Activated gamma-delta T cell (primary cell): ENCODE measurements around the gene FNIP2.
"Not testable (repeated sequence)": the region's sequence is repeated elsewhere in the genome, so short reads cannot be mapped to it uniquely, and the experiment has no call there.

Experiments
- DNase-seq: peaks from one replicate; lab custom pipeline; 2025; lab: John Stamatoyannopoulos, UW

FNIP2 gene

DNA sequence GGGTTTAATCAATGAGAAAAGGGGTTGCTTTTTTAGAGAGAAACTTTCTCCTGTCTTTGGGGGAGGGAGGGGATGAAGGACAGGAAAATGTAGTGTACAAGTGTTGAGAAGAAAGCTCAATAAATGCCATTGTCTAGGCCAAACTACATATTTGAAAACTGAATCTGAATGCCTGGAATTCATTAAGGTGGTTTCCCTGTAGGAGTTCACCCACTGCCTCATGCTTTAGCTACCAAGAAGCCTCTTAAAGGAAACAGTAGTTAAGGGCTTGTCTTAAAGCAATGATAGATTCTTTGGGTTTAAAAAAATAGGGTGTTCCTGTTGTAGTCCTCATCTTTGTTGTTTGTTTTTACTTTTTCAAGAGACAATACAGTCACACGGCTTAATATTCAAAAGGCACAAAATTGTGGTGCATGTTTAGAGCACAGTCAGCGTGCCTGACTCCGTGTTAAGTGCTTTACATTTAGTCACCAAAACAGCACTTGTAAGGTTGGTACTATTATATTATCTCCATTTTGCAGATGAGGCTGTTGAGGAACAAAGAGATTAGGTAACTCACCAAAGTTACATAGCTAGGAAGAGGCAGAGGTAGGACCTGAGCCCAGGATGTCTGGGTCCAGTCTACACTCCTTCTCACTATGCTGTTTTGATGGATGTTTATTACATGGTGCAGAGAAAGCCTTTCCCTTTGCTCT lies 46.0 kb downstream of the FNIP2 start:
- no peak for DNase-seq

DNA sequence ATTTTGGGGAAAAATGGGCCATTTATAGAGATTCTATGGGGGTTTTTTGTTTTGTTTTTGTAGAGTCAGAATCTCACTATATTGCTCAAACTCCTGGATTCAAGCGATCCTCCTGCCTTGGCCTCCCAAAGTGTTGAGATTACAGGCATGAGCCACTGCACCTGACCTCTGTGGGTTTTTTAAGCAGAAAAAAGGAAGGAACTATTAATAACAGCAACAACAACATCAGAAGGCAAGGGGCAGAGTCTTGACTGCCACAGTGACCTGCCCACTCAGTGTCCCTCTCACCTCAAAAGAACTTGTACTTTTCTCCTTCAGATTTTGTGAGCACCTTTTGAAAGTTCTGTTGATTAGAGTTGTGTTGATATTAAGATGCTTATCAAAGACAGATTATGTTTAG lies 48.1 kb downstream of the FNIP2 start:
- no peak for DNase-seq

DNA sequence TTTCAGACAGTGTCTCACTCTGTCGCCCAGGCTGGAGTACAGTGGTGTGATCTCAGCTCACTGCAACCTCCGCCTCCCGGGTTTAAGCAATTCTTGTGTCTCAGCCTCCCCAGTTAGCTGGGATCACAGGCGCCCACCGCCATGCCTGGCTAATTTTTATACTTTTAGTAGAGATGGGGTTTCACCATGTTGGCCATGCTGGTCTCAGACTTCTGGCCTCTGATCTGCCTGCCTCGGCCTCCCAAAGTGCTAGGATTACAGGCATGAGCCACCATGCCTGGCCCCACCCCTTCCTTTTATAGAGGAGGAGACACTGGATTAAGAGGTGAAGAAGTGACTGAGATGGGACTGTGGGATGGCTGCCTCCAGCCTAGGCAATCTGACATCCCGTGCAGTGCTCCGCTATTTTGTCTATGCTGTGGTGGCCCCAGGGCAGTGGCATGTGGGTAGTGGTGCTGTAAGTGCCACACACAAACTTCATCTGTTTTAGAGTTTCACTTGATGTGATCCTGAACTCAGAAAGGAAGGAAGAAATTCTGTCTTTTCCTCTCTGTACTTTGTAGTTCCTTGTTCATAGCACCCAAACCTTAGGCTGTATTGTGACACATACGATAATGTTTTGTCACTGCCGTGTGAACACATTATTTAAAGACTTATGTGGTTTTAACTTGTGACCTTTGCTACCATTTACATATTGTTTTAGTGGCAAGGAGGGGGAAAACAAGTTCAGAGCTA lies 48.9 kb downstream of the FNIP2 start:
- no peak for DNase-seq

DNA sequence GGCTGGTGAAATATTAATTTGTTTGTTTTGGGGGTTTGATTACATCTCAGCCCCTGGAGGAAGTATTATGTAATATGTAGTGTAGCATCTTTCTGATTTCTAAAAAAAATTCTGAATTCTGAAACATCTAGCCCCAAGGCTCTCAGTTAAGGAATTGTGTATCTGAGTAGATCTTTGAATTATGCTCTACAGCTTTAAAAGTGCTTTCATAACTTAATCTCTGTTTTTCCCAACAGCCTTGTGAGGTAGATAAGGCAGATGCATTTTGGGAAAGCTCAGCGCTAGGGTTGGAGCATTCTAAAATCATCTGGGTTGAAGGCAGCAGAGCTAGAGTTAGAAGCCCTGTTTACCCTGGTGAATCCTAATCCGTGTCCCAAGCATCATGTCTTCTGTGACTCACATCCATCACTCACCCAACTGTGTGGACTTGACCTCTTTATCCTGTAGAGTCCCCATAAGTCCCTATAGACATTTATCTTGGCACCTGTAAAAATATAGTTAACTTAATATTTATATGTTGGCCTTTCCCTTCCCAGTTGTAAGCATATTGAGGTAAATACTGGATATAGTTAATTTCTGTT lies 49.8 kb downstream of the FNIP2 start:
- DNase-seq = no peak

DNA sequence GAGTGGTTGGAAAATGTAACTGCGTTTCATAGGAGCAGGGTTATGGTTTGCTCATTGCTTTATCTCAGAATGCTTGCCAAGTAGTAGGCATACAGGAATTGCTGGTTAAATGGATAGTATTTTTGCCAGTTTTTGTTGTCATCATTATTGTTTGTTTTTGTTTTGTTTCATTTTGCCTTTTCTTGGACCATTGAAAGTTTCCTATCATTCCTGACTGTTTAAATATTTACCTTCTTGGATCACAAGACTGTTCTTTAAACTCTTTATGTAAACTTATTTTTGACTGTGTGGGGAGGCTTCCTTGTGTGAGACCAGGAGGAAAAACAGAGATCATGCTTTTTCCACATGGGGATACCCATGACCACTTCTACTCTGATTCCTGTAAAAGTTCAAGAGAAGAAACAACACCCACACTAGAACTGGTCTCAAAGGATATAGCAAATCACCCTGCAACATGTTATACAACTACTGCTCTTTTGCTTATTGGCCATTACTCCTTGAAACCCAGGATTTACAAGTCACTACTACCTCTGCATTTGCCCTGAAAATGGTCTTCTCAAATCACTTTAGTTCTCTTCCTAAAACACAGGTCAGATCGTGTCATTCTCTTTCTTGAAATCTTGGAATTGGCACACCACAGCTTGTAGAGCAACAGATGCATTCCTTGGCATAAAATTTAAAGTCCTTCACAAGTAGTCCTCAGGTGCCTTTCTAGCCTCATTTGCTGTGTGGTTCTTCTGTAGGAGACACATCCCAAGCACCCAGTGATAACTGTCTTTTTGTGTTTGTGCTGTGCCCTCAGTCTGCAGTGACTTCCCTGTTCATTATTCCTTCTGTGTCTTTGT lies 51.3 kb downstream of the FNIP2 start:
- no peak for DNase-seq

DNA sequence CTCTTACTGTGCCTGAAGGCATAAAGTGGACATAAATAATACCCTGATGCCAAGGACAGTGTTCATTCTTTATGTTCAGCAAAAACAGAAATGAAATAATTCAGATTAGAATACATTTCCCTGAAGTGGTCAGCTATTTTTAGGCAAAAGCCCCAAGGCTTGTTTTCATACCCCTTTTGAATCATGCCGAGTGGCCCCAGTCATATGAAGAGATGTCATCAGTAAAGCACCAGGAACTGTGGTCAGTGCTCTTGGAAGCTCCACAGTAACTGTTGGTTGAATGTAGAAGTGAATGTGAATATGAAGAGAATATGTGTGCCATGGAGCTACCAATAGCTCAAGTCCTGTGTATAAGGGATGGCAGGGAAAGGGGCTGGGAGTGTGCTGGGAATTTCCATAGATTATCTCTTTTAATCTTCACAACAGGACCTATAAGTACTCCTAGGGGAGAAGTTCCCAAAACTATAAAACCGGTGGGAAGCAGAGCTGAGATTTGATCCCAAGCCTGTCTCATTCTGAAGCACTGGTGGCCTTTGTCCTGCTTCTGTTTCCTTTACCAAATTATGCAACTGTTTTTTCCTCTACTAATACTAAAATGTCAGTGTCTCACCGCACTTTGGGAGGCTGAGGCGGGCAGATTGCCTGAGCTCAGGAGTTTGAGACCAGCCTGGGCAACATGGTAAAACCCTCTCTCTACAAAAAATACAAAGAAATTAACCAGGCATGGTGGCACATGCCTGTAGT lies 52.6 kb downstream of the FNIP2 start:
- no peak for DNase-seq

DNA sequence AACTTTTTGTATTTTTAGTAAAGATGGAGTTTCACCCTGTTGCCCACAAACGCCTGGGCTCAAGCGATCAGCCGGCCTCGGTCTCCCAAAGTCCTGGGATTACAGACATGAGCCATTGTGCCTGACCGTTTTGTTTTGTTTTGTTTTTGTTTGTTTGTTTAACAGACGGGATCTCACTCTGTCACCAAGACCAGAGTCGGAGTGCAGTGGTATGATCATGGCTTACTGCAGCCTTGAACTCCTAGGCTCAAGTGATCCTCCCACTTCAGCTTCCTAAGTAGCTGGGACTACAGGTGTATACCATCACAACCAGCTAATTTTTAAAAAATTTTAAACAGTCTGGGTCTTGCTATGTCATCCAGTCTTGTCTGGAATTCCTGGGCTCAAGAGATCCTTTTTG lies 53.5 kb downstream of the FNIP2 start:
- DNase-seq = no peak

DNA sequence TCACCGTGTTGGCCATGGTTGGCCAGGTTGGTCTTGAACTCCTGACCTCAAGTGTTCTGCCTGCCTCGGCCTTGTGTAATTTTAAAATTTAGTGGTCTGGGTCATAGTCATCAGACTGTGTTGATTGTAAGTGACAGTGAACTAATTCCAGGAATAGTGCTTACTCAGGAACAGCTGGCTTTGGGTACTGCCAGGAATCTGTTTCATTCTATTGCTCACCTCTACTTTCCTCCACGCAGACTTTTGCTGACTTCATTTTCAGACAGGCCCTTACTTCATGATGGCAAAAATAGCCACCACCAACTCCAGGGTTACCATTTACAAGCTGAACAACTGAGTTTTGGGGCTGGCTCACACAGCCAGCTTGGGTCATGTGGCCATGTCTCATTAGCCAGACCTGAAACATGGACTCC lies 54.6 kb downstream of the FNIP2 start:
- DNase-seq = no peak

DNA sequence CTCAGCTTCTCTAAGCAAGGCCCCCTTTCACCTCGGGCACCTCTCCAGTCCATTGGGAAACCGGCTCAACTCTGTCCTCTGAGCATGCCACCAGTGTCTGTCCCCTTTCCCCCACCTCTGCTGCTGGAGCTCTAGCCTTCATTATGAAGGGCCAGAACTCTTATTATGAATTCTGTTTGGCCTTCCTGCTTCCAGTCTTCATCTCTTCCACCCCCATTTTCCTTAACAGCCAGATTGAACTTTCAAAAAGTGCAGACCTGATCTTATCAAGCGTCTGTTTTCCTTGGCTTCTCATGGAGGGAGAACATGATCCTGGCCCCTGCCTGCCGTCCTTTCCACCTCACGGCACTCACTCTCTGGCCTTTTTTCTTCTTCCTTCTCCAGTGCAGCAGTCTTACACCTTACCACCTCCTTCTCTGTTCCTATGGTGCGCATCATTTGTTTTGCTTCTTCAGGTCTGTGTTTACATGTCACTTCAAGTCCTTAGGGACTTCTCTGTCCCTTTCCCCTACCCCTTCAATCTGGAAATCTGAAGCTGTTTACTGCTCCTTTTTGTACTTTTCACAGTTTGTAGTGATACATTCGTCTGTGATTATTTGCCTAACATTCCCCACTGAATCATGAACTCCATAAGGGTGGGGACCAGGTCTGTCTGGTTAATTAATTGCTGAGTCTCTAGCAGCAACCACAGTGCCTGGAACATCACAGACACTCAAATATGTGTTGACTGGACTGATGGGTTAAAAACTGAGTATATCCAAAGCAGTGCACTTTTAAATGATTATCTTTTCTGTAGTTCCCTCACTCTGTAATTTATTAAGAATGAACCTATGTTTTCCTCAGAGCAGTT lies 55.8 kb downstream of the FNIP2 start:
- no peak for DNase-seq

DNA sequence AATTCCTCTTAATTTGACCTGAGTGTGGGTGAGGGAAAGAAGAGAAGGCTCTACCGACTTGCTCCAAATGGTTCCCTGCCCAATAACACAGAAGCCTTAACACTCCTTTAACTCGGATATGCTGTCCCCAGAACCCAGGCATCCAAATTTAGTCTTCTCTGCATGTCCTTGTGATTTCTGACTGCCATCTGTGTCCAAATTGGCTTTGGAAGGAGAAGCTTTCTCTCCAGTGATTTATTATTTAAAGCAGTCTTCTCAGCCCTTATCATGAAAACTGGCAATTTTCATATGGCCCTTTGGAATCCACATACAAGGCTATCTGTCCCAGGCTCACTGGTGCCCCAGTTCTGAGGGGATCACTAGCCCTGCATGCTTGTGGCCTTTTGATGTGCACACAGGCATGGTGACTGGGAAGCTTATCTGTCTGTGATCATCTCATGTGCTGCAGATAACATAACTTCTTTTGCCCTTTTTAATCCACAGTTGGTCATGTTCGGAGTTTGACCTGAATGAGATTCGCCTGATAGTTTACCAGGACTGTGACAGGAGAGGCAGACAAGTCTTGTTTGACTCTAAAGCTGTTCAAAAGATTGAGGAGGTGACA lies 56.7 kb downstream of the FNIP2 start:
- DNase-seq = no peak

DNA sequence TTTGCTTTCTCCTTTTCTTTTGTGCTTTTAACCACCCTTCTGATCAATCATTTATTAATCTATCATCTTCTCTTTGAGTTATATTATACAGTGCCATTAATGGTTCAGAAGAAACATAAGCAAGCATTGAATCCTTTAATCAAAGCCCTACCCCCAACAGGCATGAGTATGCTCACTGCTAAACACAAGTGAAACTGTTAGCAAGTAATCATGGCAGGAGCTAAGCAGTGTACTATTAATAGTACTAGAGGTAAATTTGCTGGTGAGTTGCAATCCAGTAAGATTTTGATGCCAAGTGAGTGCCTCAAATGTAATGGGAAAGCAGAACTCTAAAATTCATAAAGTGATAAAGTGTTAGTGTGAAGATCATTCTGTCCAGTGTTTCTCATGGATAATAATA lies 57.2 kb downstream of the FNIP2 start:
- no peak for DNase-seq

DNA sequence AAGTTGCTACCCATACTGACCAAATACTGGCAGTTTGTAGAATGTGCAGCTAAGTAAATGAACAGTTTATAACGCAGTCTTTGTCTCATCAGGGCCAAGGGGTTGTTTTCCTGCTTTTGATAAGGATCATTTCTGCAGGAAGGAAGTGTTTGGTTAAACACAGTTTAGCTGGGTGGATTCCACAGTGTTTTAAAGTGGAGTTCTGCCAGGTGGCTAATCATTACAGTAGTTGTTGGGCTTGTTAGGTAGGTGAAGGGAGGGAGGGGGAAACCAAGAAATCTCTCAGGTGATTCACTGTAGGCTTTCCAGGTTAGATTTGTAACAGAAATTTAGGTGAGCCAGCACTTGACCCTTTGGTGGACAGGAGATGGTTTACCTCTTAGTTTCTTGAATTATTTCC lies 58.1 kb downstream of the FNIP2 start:
- no peak for DNase-seq

DNA sequence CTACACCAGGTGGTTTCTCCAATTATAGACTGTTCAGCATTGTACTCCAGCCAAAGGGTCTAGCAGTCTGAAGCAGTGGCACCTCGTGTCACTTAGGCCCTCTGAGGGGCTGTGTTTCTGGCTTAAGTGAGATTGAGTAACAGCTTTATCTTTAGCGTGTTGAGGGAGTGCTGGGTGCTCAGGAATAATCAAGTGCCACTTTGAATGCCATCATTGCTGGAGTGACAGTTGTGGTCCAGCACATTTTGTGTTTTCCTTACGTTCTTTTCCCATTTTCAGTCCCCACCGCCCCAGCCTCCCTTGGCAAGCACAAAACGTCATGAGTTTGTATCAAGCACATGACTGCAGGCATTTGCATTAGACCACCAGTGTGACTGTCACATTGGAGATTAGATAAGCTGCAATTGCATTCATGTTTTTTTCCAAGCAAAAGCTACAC lies 58.7 kb downstream of the FNIP2 start:
- no peak for DNase-seq

DNA sequence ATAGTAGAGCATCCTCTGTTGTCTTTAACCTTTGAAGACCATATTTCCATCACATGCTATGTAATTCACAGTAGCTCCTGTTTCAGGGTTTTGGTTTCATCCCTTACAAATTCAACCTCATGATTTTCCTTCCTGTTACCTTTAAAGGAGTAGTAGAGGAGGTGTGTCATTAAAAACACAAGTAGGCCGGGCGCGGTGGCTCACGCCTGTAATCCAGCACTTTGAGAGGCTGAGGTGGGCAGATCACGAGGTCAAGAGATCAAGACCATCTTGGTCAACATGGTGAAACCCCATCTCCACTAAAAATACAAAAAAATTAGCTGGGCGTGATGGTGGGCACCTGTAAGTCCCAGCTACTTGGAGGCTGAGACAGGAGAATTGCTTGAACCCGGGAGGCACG lies 59.3 kb downstream of the FNIP2 start:
- DNase-seq = not testable (repeated sequence)

DNA sequence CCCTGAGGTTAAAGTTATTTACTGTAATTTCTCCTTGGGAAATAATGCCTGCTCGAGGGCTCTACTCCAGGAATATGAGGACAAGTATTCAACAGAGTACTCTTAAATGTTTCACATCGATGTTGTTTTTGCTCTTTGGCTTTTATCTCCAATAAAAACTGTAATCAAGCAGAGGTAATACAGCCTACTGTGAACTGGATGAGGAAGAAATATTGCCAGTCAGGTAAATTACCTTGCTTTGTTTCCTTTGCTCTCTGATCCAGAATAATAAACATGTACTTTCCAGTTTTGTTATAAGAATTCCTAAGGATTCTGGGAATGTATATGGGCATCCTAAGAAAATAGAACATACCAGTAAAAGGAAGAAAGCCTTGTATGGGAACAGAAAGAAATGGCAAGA lies 60.4 kb downstream of the FNIP2 start:
- DNase-seq = no peak

DNA sequence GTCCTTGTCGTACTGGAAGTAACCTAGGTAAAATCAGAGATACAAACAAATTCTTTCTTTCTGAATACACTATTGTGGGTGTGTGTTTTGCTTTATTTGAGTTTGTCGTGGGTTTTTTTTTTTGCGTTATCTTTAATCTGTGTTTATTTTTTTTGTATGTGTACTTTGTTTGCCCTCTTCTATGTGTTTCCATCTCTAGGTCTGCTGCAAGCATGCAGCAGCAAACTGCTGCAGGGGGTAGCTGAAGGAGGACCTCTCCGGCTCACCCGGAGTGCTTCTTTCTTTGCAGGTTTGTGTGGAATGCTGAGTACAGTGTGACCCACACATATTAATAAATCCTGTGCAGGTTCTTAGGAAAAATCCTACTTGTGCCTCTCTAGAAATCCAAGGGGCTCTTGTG lies 64.8 kb downstream of the FNIP2 start:
- DNase-seq = no peak

DNA sequence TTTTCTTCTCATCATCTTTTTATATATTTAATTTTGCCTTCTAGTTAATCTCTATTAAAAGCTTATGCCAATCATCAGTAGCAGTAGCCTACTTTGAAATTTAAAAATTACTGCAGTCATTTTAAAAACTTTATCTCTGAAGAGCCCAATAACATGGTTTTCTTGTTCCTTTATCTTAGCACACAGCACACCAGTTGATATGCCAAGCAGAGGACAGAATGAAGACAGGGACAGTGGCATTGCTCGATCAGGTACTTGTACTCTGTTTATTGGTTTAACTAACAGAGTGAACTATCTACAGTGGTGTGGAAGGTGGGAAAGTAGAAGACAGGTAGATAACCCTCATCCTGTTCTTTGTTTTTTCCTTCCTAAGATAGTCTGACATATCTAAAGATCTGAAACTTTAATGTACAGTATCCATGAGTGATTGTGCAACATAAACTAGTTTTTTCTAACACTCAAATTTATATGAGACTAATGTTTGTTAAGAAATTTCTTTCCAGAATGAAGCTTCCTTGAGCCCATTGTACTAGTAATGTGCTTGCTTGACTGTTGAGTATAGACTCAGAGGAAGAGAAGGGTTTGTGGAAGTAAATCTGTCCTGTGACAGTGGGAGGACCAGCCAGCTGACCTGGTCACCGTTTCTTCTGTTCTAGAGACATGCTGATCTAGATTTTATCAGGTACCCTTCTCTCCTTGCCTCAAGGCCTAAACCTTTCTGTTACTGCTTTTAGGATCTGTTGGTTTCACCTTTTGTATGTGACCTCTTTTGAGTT lies 66.6 kb downstream of the FNIP2 start:
- no peak for DNase-seq

DNA sequence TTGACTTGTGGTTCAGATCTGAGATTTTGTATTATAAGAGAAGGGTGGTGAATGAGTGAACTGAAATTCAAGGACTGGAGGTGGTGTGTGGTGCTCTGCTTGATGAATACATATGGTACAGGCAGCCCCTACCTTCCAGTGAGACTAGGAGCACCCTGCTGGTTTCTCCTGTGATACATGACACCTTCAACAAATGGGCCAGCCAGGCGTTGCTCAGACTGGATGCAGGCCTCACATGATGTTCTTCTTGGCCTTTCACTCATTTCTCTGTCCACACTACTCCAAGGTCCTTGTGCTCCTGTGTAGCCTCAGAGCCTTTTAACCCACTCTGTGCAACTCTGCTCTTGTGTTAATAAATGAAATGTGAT lies 67.2 kb downstream of the FNIP2 start:
- no peak for DNase-seq

DNA sequence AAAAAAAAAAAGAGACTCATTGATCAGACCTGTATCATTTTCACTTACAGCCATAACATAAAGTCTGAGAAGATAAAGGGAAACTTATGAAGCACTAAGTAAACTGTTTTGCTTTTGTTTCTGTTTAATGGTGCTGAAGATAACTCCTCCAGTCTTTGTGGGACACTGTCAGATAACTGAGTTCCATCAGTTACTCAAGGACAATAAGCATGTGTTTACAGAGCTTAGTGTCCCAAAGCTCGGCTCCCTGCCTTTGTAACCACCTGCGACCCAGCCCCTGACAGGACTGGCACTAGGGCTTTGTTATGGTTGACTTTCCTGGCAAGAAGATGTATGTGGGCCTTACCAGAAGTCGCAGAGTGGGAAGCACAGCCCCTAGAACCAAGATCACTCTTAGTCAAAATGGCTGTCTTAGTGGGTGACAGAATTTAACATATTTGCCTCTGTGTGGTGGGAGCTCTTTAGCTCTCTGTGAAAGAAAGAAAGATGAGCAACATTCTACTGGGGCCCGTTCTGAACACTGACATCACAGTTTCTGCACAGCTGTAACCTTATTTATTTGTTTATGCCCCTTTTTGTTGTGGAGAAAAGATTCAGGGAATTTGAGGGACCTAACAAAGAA lies 68.1 kb downstream of the FNIP2 start:
- no peak for DNase-seq
